ENCODE results near the gene ARMH2.

- TF ChIP-seq ZNF197 (CRISPR knock-in tag; IDR thresholded peaks at IDR 0.05; ENCODE audit: low read depth) (no peak), NR1H2 (CRISPR knock-in tag; IDR thresholded peaks at IDR 0.05) (no peak), ZSCAN29 (IDR thresholded peaks at IDR 0.05) (no peak), KLF16 (IDR thresholded peaks at IDR 0.05) (no peak), FOSL1 (tag; conservative IDR thresholded peaks at IDR 0.05) (no peak), TRIM28 (IDR thresholded peaks at IDR 0.05) (no peak), ATF6 (CRISPR knock-in tag; IDR thresholded peaks at IDR 0.05) (no peak), FOXP1 (CRISPR knock-in tag; IDR thresholded peaks at IDR 0.05) (no peak), CTCF (IDR thresholded peaks at IDR 0.05 in 2 of 3, conservative IDR thresholded peaks at IDR 0.05 in 1 of 3; ENCODE audit: insufficient read depth in 2 of 3, low read depth in 1 of 3, low read length in 3 of 3) (no peak), E2F4 (CRISPR knock-in tag; IDR thresholded peaks at IDR 0.05; ENCODE audit: low read depth) (no peak), FOXA1 (IDR thresholded peaks at IDR 0.05; ENCODE audit: borderline replicate concordance) (no peak), ZNF274 (IDR thresholded peaks at IDR 0.05; ENCODE audit: borderline replicate concordance, low read depth, low read length) (no peak)
These were observed 2.0 kb downstream of the ARMH2 start for GRCh38 chr6:24796616-24797290.

Data from K562 (cell line).